C4-2B (cell line): ENCODE results near the gene SOWAHD.

Source experiments
- H3K27ac ChIP-seq: fragments of 450-650 bp; 2 replicates; pipeline ENCODE4 v1.5.1; 2017
- ZFX ChIP-seq: fragments of 450-650 bp; IDR thresholded peaks from 2 replicates; pipeline ENCODE4 v1.6.1; 2017
- TF ChIP-seq, protein P1 (sequence below): fragments of 450-650 bp; conservative IDR thresholded peaks from 2 replicates; pipeline ENCODE4 v1.5.1; 2017; ENCODE audit warnings: mild to moderate bottlenecking

The SOWAHD gene

GRCh38 chrX:119809185-119809666, 50.8 kb downstream of the SOWAHD start:
- TF ChIP-seq, protein P1, sequence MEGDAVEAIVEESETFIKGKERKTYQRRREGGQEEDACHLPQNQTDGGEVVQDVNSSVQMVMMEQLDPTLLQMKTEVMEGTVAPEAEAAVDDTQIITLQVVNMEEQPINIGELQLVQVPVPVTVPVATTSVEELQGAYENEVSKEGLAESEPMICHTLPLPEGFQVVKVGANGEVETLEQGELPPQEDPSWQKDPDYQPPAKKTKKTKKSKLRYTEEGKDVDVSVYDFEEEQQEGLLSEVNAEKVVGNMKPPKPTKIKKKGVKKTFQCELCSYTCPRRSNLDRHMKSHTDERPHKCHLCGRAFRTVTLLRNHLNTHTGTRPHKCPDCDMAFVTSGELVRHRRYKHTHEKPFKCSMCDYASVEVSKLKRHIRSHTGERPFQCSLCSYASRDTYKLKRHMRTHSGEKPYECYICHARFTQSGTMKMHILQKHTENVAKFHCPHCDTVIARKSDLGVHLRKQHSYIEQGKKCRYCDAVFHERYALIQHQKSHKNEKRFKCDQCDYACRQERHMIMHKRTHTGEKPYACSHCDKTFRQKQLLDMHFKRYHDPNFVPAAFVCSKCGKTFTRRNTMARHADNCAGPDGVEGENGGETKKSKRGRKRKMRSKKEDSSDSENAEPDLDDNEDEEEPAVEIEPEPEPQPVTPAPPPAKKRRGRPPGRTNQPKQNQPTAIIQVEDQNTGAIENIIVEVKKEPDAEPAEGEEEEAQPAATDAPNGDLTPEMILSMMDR = no peak
- TF ChIP-seq ZFX = no peak
- H3K27ac ChIP-seq = no peak overlapping the region
